Astrocyte of the hippocampus (primary cell): Measurements from ENCODE around the gene RTN4IP1.
A peak's percentile ranks its signal among the peaks of the same experiment; 100 is the strongest.
"Not testable (repeated sequence)": the region's sequence is repeated elsewhere in the genome, so short reads cannot be mapped to it uniquely, and the experiment has no call there.

Experiments used
- DNase-seq: peaks from one replicate; pipeline ENCODE4 v3.0.0; 2011; ENCODE audit warnings: low read depth, low spot score

Gene RTN4IP1

DNA sequence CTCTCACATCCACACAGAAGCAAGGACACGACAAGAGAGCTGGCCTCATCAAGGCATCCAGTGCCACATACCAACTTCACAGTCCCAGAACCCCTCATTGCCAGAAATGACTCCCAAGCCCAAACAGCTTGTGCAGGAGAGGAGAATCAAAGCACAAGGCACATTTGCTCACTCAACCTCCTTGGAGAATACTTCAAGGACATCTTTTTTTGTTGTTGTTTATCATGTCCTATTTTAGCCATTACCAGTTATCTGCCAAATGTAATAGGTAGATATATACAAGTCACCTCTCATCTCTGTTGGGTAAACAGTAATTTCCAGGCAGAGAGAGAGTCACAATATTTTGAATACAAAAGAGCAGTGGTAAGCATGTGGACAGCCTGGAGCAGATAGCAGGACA, 47.8 kb downstream of the RTN4IP1 start:
- DNase-seq = no peak

DNA sequence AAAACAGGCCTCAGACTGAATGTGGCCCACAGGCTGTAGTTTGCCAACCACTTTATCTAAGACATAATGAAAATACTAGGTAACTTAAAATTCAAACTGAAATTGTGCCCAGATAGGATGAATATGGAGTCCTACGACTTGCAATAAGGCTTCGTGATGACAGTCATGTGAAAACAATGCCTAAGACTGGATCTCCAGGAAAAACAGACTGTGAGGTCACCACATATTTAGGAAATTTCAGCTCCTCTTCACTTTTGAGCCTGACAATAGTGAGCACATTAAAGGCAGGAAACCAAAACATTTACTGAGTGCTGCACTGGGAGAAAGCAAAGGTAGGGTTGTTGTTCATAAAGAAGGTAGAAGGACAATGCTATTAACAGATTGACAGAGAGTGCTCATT, 50.0 kb downstream of the RTN4IP1 start:
- DNase-seq = no peak

DNA sequence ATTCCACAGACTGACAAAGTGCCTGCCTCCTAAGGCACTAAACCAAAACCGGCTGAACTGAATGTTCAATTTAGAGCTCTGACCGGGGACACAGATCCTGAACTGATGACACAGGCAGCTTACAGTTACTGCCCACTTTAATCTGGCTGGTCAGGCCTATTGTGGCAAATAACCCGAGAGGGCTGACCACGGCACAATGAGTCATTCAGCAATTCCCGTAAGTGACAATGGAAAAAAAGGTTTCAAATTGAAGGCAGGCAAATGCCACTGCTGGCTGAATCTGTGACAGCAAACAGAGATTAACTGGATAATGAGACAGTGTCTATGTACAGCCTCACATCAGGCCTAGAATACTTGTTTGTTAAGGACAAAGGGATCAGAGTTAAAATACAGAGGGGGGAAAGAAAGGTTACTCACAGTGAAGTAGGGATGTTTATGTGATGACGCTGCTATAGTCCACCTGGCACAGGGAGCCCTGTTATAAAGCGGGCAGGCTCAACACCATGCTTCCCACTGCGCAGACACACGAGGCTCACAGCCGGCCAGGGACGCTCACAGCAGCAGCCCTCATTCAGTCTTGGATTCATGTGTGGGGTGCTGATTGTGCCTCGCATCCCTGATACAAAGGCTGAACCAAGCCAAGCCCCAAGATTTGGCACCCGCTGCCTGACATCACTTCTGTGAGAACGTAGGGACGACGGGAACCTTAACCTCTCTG, 54.4 kb downstream of the RTN4IP1 start:
- DNase-seq = peak; percentile 92

DNA sequence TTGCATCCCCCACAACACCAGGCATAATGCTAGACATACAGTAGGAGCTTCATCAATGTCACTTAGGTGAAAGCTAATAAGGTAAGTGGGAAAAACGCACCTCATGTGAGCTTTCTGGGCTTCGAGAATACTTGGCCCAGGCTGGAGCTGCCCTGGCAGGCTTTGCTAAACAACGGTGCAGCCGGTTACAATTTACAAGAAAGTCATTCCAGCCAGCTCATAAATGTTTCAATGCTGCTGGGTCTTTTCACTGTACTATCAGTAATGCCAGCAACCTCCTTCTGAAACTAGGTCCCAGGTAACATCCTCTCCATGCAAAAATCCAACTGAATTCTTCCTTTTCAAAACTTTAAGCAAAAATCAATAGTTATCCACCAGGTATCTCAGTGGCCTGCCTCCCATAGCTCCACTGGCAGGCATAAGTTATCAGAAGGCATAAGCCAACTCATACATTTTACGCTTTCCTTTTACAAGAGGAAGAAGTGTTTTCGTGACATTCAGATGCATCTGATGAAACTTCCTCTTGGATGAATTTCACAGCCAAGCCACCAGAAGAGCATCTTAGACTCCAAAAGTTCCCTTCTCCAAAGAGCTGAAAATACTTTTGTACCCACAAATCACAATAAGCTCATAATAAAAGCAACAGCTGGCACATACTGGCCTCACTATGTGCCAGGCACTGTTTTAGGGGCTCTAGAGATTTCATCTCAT, 56.3 kb downstream of the RTN4IP1 start:
- DNase-seq = no peak

DNA sequence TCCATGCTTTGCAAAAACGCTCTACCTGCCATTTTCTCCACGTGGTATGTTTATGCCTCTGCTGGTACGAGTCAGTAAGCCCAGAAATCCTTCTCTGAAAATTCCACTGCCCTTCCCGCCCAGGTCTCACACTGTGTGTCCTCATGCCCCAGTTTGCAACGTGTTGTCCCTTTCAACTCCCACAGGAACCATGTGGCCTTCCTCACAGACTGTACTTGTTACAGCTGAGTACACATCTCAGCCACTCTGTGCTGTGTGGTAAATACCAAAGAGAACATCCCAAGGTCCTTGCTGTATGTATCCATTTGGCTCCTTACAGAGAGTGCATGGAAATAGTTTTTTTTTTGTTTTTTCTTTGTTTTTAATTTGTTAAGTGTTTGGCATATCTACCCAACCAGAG, 56.9 kb downstream of the RTN4IP1 start:
- no peak for DNase-seq

DNA sequence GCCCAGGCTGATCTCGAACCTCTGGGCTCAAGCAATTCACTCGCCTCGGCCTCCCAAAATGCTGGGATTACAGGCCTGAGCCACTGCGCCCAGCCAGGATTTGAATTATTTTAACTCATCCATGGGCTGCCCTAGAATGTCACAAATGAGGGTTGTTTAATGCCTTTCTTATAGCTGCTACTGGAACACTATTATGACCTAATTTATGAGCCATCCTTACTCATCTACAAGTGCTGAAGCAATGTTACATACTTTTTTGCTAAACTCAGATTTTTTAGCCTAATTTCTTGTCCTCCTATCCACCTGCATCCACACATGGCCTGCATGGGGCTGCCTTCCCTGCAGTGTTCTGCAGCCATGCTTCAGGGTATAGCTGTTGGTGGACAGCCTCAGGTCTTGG, 59.9 kb downstream of the RTN4IP1 start:
- no peak for DNase-seq

DNA sequence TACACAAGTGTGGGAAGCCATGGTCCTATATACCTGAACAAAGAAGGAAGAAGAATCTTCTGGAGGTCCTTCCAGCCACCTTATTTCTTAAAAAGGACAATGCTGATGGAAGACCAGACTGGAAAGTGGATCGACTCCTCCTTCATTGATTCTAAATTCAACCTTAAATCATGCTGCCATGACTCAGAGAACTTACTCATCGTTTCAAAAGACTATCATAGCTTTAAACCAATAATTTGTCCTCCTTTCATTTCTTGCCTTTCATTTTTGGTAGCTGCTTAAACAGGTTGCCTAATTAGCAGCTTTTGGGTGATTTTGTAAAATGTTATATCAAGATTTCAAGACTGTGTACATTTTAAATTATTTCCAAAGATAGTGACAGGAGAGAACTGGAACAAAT, 60.8 kb downstream of the RTN4IP1 start:
- no peak for DNase-seq

DNA sequence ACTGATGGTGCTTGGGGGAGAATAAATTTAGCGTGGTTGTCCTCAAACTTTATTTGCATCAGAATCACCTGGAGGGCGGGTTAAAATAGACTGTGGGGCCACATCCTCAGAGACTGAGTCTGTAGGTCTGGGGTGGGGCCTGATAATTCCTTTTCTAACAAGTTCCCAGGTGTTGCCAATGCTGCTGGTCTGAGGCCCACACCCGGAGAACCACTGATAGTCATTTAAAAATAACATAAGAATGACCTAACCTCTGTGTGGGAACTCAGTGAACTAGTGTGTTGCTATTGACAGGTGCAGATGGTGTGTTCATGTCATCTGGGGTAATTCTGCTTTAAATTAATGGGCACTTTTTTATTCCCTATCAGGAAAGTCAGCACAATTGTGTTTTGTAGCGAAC, 64.8 kb downstream of the RTN4IP1 start:
- no peak for DNase-seq

DNA sequence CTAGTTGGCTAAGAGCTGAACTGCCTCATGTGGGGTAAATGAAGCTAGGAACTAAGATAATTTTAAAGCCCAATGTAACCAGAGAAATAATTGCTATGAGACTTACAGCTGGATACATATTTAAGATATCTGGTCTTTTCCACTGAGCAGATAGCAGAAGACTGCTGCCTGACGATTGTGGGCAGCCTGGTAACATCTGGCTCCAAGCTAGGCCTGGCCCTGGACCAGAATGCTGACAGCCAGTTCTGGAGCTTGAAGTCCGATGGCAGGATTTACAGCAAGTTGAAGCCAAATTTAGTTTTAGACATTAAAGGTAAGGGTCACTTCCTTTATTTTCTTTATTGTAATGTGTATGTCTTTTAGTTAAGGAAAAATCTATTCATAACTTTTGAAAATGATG, 65.7 kb downstream of the RTN4IP1 start:
- no peak for DNase-seq

DNA sequence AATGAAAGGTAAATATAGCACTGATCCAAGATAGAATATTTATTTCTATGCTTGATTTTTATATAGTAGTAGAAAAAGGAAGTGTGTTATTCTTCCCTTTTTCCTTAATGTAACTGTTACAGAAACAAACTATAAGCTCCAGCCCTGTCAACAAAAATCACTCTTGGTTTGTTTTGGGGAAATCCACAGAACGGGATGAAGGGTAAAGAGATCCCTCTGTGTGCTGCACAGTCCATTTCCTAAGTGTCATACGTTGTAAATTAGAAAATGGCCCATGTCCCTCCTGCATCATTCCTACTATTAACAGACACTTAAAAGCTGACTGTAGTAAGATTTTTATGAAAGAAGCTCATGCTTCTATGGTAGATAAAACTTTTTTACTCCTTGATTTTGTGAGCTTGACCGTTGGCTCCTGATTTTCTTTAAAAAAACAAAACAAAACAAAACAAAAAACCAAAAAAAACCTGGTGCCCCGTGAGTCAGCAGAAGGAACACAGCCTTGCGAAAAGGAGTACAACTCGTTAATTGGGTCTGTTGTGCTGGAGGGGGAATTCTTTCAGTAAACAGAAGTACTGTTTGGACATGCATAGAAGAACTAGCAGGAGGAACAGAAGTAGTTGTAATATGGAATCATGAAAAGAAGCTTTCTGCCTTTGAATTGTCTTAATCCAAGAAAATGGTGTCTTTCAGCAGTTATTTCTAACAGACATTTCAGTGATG, 67.5 kb downstream of the RTN4IP1 start:
- peak; percentile 19 for DNase-seq

DNA sequence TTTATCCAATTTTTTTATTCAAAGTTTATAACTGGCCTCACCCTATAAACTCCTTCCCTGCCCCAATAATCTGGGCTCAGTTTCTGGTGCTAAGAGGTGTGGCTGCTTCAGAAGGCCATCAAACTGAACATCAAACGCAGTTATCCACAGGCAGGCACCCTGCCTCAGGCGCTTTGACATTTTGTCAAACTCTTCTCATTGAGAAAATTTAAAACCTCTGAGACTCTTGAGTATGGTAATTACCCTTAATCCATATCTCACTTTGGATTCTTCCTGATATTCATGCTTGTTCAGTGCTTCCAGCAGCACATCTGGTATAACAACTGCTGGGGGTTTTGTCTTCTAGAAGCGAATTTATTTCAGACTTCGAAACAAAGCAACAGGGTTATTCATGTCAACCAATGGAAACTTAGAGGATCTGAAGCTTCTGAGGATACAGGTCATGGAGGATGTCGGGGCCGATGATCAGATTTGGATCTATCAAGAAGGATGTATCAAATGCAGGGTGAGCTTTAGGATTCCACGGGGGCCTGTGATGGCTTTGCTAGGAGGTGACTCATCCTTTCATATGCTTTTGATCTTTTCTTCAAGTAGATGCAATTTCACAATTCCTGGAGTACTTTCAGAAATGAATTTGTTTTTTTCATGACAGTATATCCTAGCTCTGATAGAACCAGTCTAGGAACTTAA, 68.2 kb downstream of the RTN4IP1 start:
- peak; percentile 20 for DNase-seq

DNA sequence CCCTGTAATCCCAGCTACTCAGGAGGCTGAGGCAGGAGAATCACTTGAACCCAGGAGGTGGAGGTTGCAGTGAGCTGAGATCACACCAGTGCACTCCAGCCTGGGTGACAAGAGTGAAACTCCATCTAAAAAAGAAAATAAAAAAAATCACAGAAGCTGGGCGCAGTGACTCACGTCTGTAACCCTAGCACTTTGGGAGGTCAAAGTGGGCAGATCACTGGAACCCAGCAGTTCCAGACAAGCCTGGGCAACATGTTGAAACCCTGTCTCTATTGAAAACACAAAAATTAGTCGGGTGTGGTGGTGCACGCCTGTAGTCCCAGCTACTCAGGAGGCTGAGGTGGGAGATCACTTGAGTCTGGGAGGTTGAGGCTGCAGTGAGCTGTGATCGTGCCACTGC, 69.6 kb downstream of the RTN4IP1 start:
- DNase-seq = not testable (repeated sequence)

DNA sequence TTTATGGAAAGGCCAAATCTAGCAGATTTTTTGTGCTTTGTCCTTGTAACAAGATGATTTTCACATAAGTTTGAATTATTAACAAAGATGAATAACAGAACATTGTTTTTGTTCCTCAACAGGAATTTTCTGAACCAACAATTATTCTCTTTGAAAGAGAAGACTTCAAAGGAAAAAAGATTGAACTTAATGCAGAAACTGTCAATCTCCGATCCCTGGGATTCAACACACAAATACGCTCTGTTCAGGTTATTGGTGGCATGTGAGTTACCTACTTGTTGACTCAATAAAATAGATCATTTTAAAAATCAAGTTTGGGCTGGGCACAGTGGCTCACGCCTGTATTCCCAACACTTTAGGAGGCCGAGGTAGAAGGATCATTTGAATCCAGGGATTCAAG, 70.9 kb downstream of the RTN4IP1 start:
- DNase-seq = no peak

DNA sequence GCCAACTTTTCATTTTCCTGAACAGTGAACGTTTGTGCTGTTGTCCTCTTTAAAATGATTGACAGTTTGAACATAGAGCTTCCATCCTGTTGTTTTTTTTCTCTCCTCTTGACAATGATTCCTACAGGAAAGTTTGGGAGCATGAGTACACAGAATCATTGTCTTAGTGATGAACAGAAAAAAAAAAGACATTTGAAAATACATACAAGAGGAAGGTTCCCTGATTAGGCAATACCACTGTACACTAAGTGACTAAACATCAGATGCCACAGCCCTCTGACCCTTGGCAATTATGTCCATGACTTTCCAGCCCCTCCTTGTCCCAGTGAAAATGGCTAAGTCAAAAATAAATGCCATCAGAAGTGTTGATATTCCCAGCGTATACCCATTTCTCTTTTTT, 71.5 kb downstream of the RTN4IP1 start:
- DNase-seq = no peak

DNA sequence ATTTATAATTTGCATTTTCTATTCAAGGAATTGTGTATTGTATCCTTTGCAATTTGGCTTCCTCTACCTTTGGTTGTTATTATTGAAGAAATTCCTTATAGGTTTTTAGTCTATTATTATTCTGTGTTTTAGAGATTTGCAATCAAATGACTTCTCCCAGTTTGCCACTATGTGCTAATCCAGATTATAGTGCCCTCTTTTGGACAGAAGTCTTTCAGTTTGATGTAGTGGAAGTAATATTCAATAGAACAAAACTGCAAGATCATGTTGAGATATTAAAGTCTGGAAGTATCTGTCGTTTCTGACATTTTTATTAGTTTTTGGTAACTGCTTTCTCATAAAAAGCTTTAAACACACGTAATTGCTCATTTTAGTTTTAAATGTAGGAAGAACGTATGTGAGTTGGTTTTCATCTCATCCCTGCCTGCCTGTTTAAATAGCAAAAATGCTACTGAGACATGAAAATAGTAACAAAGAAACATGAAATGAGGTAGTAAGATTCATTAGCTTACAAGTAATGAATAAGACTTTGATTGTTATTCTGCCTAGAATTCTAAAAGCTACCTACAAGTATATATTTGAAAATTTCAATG, 72.8 kb downstream of the RTN4IP1 start:
- peak; percentile 47 for DNase-seq

DNA sequence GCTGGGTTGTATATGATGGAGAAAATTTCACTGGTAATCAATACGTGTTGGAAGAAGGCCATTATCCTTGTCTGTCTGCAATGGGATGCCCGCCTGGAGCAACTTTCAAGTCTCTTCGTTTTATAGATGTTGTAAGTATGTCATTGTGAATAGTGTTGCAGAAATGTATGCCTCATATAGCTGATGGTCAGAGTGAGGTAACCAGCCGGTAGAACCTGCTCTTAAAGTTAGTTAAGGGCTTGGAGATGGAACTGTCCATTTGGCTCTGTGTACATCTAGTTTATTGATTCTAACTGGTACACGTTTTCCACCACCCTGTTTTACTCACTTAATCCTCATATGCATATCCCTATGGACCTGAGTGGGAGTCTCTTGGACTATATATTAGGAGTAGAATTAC, 73.5 kb downstream of the RTN4IP1 start:
- DNase-seq = no peak

DNA sequence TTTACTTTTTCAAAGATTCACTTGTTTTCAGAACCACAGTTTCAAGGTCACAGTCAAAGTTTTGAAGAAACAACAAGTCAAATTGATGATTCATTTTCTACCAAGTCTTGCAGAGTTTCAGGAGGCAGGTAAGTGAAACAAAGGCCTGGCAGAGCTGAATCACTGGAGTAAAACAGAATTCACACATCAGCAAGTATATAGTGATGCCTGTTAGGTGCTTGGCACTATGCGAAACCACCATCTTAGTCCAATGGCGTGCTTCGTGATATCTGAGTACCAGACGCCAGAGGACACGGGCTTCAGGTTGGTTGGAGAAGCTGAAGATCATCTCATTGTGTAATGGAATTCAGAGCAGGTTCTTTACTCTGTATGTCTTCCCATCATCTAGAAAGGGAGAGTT, 75.9 kb downstream of the RTN4IP1 start:
- DNase-seq = no peak

DNA sequence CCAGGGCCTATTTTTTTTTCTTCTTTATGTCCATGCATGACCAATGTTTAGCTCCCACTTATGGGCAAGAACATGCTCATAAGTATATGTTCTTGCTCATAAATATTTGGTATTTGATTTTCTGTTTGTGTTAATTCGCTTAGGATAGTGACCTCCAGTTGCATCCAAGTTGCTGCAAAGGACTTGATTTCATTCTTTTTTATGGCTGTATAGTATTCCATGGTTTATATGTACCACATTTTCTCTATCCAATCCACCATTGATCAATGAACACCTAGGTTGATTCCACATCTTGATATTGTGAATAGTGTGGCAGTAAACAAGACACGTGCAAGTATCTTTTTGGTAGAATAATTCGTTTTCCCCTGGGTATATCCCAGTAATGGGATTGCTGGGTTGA, 78.1 kb downstream of the RTN4IP1 start:
- DNase-seq = no peak

DNA sequence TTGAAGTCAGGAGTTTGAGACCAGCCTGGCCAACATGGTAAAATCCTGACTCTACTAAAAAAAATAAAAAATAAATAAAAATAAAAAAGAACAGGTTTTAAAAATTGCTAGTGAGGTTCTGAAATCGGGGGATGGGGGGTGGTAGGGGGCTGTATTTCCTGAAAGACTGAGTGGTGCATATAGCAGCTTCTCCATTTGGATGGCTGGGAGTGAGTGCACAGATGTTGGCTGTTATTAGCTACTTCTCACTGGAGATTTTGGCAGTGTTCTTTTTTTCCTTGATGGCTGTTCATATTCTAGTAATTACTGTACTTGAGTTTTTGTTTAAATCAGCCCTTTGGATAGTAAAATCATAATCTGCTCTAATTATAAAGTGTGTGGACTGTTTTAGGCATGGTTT, 79.8 kb downstream of the RTN4IP1 start:
- no peak for DNase-seq

DNA sequence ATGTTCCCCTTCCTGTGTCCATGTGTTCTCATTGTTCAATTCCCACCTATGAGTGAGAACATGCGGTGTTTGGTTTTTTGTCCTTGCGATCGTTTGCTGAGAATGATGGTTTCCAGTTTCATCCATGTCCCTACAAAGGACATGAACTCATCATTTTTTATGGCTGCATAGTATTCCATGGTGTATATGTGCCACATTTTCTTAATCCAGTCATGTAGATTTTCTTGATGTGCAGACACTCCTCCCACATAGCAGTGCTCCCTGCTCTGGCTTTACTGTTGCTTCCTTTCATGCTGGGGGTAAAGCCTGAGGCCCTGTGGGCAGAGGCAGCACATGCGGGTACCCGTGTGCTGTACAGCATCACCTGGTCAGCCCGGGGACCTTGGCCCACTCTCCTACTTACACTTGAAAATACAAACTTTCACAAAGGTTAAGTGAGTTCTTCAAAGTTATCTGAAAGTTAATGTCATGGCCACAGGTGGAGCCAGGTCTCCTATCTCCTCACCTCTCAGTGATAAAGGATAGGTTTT, 80.3 kb downstream of the RTN4IP1 start:
- not testable (repeated sequence) for DNase-seq

DNA sequence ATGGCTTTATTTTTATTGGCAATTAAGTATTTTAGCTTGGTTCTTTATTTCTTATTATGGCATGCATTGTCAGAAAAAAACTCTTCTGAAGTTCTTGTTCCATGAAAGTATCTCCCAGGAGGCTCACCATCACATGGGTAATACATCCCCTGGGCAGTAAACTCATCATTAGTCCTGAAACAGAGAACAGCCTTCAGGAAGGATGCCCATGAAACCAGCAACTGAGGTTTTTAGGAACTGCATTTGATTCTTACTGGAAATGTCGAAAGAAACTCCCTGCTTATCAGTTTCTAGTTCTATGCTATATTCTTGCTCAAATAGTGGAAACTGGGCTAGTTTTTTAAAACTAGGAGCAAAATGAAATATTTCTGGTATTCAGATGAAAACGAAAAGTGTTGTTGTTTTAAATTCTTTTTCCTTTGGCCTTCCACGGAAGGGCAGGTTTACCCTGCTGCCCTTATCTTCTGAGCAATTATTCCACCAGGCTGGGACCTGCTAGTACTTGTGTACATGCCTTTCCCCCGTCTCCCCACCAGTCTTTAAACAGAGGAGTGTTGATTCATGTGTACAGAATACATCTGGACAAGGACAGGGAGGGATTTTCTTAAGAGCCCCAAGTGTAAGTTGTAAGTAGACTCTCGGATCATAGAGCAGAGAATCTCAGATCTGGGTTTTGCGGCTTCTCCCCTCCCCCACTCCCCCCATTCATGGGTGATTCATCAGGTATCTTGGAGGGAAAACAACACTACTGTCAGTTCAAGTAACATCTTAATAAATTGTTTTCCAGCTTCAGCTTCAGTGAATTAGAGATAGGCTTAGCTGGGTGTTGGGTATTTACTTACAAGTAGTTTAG, 81.5 kb downstream of the RTN4IP1 start:
- DNase-seq = peak; percentile 76
